Stimulated activated naive CD8-positive, alpha-beta T cell treated with anti-CD3 and anti-CD28 coated beads, Interleukin-15, Interleukin-2, amounts not matched to agents 100 ng/mL and 50 ng/mL, for 24 hours (primary cell): ENCODE results near the gene SYTL5.

ENCODE experiments used
- H3K27ac Mint-ChIP-seq: one replicate; pipeline ENCODE4 v1.8.0; 2021; ENCODE audit warnings: mild to moderate bottlenecking, mixed read lengths
- H3K27me3 Mint-ChIP-seq: one replicate; pipeline ENCODE4 v1.8.0; 2021; ENCODE audit warnings: mixed read lengths
- H3K36me3 Mint-ChIP-seq: one replicate; pipeline ENCODE4 v1.8.0; 2021; ENCODE audit warnings: low read depth, mixed read lengths
- H3K4me1 Mint-ChIP-seq: one replicate; pipeline ENCODE4 v1.8.0; 2021; ENCODE audit warnings: low read depth, mixed read lengths
- H3K4me3 Mint-ChIP-seq: one replicate; pipeline ENCODE4 v1.8.0; 2021; ENCODE audit warnings: mild to moderate bottlenecking, mixed read lengths
- H3K9me3 Mint-ChIP-seq: one replicate; pipeline ENCODE4 v1.8.0; 2021; ENCODE audit warnings: mixed read lengths

The SYTL5 gene

DNA sequence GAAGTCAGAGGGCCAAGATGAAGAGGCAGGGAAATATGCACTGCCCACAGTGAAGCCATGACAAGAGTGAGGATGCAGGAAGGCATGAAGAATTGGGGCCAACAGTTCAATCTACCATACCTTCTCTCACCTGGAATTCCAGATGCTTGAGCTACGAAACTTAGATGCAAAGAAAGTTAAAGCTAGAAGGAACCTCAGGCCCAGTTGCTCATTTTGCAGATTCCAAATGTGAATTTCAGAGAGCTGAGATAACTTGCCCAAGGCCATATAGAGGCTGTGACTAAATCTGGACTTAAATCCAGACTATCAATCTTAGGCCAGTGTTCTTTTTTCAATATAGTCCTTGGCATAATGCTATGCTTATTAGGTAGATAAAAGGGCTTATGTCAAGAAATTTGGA lies 121.6 kb downstream of the SYTL5 start:
- Mint-ChIP-seq H3K9me3 (no peaks in the 10 kb centered on the region), H3K27ac (no peak overlapping the region), H3K27me3 (no peaks in the 10 kb centered on the region), H3K4me1 (no peaks in the 10 kb centered on the region), H3K36me3 (no peaks in the 10 kb centered on the region), H3K4me3 (no peak overlapping the region)

DNA sequence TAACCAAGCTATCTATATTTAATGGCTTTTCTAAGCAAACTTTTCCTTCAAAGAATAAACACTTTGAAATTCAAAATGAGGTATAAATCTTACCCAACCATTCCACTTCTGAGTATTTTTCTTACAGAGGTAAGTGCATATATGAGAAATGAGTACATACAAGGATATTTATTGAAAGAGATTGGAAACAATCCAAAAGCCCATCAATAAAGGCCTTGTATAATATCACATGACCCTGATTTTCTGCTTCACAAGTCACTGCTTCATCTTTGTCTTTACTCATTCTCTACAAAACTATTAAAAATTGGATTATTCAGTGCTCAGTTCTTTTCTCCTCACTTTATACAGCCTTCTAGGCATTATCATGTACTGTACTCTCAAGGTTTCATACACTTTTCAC lies 123.0 kb downstream of the SYTL5 start:
- no peak overlapping the region for H3K27ac Mint-ChIP-seq
- H3K4me3 Mint-ChIP-seq: no peak overlapping the region
- H3K36me3 Mint-ChIP-seq: no peaks in the 10 kb centered on the region
- no peaks in the 10 kb centered on the region for H3K9me3 Mint-ChIP-seq
- no peaks in the 10 kb centered on the region for H3K27me3 Mint-ChIP-seq
- H3K4me1 Mint-ChIP-seq: no peaks in the 10 kb centered on the region

DNA sequence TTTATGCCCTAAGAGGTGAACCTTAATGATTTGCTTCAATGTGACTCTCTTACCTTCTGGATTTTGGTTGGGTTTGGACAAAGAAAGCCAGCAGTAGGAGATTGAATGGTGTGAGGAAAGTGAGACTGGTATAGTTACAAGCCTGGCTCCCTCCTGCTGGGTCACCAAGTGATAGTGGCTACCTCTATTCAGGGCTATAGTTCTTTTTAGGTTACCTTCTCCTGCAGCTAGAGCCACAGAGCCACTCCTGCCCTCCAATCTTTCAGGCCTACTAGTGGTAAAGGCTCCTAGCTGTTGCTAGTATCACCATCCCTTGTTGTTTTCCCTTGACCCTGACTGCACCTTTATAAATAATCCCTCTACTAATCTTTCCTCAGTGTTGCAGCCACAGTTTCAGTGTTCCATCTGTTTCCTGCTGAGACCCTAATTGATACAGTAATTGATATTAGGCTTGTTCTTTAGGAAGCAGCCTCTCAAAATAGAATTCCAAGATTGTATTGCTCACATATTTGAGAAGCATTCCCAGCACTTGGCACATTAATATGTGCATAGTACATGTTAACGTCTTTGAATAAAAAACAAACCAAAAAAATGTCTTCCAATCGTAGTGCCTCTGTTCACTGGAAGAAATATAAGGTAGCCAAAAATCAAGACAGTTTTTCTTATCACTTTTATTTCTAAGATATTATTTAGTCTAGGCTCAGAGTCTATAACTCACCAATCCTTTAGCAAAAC lies 132.0 kb downstream of the SYTL5 start:
- Mint-ChIP-seq H3K4me3 (no peak overlapping the region), H3K27me3 (peaks cover 10% of the 10 kb centered on the region), H3K4me1 (no peaks in the 10 kb centered on the region), H3K36me3 (no peaks in the 10 kb centered on the region), H3K27ac (no peak overlapping the region), H3K9me3 (no peaks in the 10 kb centered on the region)

DNA sequence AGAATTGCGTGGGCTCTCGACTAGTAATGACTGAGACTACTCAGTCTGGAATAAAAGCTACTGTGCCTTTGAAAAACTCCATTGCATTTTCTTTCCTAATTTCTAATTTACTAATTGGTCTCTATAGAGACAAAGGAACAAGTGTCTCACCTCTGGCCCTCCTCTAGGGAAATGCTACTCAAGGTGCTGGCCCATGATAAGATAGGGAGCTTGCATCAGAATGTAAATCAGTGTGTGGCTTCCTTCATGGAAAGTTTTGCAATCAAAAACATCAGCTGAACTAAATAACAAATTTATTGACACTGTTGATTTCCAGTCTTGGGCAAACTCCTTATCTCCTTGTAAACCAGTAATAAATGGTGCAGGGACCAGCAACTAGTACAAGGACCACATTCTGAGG lies 132.5 kb downstream of the SYTL5 start:
- no peak overlapping the region for H3K4me3 Mint-ChIP-seq
- H3K9me3 Mint-ChIP-seq: no peaks in the 10 kb centered on the region
- no peak overlapping the region for H3K27ac Mint-ChIP-seq
- H3K36me3 Mint-ChIP-seq: no peaks in the 10 kb centered on the region
- peaks cover 10% of the 10 kb centered on the region for H3K27me3 Mint-ChIP-seq
- H3K4me1 Mint-ChIP-seq: no peaks in the 10 kb centered on the region

DNA sequence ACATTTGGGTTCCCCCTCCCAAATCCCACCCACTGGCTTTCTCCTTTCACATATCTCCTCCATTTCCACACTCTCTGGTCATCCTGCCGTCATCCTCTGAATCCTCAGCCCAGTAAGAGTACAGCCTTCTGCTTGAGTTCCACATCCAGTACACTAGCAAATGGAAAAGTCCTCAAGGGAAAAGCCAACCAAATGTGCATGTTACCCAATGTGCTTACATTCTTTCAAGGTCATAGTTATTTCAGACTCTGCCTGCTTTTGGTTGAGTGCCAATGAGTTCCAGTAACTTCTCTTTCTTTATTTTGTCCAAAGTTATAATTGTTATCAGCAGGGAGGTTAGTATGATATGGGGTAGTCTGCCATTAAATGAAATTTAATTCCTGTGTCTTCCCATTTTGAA lies 136.3 kb downstream of the SYTL5 start:
- H3K4me3 Mint-ChIP-seq: no peak overlapping the region
- no peaks in the 10 kb centered on the region for H3K9me3 Mint-ChIP-seq
- no peak overlapping the region for H3K27ac Mint-ChIP-seq
- peaks cover 20% of the 10 kb centered on the region for H3K27me3 Mint-ChIP-seq
- no peaks in the 10 kb centered on the region for H3K4me1 Mint-ChIP-seq
- H3K36me3 Mint-ChIP-seq: no peaks in the 10 kb centered on the region

DNA sequence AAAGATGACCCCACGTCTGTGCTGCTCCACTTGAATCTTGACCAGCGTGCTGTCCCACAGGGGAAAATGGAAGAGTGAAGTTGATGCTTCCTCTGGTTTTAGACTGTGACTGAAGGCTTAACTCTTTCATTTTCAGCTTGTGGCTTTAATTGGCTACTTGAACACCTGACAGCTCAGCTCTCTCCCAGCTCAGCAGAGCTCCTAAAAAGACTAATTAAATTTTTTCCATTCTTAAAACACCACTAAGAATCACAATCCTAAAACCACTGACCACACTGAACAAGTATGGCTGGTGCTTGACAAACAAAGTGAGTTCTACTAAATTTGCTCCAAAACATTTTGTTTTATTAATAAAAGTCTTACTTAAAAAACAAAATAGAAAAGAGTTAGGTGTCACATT lies 142.7 kb downstream of the SYTL5 start:
- Mint-ChIP-seq H3K27me3 (peaks cover 11% of the 10 kb centered on the region), H3K4me1 (no peaks in the 10 kb centered on the region), H3K27ac (no peak overlapping the region), H3K4me3 (no peak overlapping the region), H3K9me3 (no peaks in the 10 kb centered on the region), H3K36me3 (no peaks in the 10 kb centered on the region)

DNA sequence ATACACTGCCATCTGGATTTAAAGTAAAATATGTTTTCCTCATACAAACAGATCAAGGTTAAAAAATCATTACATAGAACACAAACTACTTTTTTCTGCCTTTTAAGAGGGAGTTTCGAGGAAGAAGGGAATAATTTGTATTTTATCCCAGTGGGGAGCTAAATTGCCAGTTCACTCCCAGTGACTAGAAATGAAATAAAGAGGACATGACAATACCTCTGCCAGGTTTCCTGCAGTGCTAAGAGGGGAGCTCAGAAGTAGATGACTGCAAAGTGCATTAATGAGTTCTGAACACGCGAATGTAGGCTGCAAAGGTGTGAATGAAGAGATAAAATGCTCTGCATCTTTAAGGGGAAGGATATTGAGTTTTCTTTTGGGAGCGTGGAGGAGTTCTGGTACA lies 144.6 kb downstream of the SYTL5 start:
- H3K4me3 Mint-ChIP-seq: no peak overlapping the region
- H3K27ac Mint-ChIP-seq: no peak overlapping the region
- no peaks in the 10 kb centered on the region for H3K36me3 Mint-ChIP-seq
- no peaks in the 10 kb centered on the region for H3K9me3 Mint-ChIP-seq
- peaks cover 4% of the 10 kb centered on the region for H3K27me3 Mint-ChIP-seq
- no peaks in the 10 kb centered on the region for H3K4me1 Mint-ChIP-seq

DNA sequence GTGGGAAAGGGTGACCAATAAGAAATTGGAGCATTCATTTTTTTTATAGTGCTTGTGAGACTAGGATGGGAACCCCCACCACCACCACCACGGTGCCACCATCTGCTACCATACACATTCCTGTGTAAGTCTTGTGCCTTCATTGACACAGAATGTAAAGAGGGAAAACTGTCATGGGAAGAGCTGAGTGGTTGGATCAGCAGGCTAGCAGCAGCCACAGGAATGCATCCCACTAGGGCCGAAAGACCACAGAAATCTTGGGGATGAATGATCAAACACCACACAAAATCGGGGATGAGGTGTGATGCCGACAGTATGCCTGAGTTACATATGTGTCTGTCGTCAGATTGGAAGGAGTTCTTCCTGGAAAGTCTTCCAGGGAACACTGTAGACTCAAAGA lies 145.1 kb downstream of the SYTL5 start:
- H3K4me3 Mint-ChIP-seq: no peak overlapping the region
- H3K9me3 Mint-ChIP-seq: no peaks in the 10 kb centered on the region
- H3K27me3 Mint-ChIP-seq: peaks cover 4% of the 10 kb centered on the region
- no peaks in the 10 kb centered on the region for H3K4me1 Mint-ChIP-seq
- no peak overlapping the region for H3K27ac Mint-ChIP-seq
- no peaks in the 10 kb centered on the region for H3K36me3 Mint-ChIP-seq

DNA sequence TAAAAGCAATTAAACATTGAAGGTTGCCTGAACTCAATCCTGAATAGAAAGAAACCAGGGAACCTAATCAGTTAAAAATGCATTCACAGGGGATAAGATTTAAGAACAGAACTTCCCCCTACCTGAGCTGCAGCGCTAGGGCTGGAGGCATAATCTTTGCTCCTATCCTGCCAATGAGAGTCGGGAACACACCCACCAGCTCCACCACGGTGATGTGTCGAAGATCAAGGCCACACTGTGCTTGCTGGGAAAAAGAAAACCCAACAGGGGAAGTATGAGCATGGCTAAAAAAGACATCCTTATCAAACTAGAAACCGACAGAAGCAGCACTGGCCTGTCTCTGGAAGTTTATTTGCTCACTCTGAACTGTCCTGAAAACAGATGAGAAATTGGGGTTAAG lies 148.0 kb downstream of the SYTL5 start:
- Mint-ChIP-seq H3K36me3 (no peaks in the 10 kb centered on the region), H3K9me3 (no peaks in the 10 kb centered on the region), H3K4me1 (no peaks in the 10 kb centered on the region), H3K27ac (no peak overlapping the region), H3K4me3 (no peak overlapping the region), H3K27me3 (no peaks in the 10 kb centered on the region)

DNA sequence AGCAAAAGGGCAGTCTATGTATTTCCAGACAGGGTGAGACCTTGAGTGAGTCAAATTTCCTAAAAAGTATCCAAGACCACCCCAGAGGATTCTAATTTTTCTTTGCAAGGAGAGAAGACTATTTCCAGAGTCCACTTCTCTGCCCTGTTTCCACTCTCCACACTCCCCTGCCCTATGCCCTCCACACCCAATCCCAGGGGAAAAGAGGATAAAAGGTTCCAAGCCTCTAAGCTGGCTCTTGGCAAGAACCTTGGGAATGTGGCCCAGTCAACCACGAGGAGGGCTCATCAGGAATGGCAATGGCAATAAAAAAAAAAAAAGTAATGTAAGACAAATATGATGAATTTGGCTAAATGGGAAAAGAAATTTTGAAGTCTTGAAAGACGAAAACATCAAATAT lies 148.5 kb downstream of the SYTL5 start:
- no peaks in the 10 kb centered on the region for H3K9me3 Mint-ChIP-seq
- H3K27me3 Mint-ChIP-seq: no peaks in the 10 kb centered on the region
- no peaks in the 10 kb centered on the region for H3K4me1 Mint-ChIP-seq
- no peak overlapping the region for H3K27ac Mint-ChIP-seq
- H3K36me3 Mint-ChIP-seq: no peaks in the 10 kb centered on the region
- H3K4me3 Mint-ChIP-seq: no peak overlapping the region

DNA sequence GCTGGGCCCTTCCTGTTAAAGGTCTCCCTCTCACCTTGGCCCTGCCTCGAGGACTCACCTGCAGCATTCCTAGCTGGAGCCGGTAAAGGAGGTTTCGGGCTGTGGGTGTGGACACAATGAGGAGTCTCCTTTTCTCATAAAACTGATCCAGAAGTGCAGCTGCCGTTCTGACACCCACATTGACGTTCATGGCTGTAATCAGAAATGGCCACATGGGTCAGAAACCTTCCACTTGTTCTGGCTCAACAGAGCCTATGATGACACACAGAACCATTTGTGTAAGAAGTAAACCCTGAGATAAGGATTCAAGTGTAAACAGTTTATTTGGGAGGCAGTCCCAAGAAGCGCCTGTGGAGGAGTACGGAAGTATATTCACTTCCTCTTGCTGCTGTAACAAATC lies 150.5 kb downstream of the SYTL5 start:
- Mint-ChIP-seq H3K9me3 (no peaks in the 10 kb centered on the region), H3K27ac (no peak overlapping the region), H3K36me3 (no peaks in the 10 kb centered on the region), H3K4me1 (no peaks in the 10 kb centered on the region), H3K27me3 (no peaks in the 10 kb centered on the region), H3K4me3 (no peak overlapping the region)

DNA sequence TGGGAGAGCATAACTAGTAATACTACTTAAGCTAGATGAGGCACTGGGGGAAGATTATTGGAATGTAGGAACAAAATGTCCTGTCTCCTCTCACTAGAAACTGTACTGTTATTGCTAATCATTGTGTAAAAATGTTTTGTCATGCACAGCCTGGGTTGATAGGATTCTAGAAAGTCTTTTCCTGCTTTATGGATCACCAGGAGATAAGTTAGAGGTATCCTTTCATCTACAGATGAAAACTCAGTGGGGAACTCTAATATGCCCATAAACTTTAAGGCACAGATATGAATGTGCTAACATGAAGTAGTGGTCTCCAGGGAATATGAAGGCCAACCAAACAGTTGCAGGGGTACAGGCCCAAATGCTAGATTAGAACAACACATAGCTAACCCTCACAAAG lies 156.8 kb downstream of the SYTL5 start:
- Mint-ChIP-seq H3K36me3 (no peaks in the 10 kb centered on the region), H3K27ac (no peak overlapping the region), H3K4me1 (no peaks in the 10 kb centered on the region), H3K4me3 (no peak overlapping the region), H3K9me3 (no peaks in the 10 kb centered on the region), H3K27me3 (no peaks in the 10 kb centered on the region)

DNA sequence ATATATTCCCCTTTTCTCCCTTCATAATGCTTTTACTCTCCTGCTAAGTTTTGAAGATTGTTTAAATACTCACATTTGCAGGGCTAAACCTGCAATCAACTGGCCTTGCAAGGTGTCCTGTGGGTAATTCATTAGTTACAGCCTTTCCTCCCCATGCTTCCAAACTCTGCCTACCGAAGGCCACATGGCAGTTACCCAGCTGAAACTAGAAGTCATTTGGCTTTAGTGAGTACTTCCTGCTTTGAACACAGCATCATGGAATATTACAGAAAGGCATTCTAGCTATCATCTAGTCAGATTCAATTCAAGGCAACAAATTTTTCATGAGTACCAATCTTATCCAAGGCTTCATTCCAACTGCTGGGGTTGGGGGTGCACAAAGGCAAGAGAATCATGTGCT lies 158.7 kb downstream of the SYTL5 start:
- Mint-ChIP-seq H3K27me3 (no peaks in the 10 kb centered on the region), H3K27ac (no peak overlapping the region), H3K4me3 (no peak overlapping the region), H3K36me3 (no peaks in the 10 kb centered on the region), H3K4me1 (no peaks in the 10 kb centered on the region), H3K9me3 (no peaks in the 10 kb centered on the region)

DNA sequence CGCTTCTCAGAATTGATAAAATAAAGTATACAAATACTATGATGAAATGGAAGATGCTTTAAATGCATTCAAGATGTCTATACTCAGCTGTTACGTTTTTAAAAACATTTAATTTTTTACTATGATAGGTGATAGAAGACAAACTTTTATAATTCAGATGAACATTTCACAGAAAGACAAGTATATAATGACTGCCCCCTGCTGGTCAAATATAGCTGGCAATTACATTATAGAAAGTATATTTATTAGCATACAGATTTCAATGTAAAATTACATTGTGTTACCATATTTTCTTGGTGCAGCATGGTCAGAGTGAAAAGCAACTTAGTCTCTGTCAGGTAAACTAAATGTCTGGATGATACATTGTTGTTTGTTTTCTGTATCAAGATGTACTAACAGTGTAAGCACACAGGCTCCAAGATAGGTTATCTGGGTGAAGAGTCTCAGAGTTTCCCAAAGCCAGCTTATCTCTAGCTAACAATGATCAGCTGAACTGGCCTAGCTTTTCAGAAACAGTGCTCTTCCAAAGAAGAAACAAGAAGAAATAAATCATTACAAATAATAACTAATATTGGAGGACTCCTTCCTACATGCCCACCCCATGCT lies 160.2 kb downstream of the SYTL5 start:
- Mint-ChIP-seq H3K36me3 (no peaks in the 10 kb centered on the region), H3K9me3 (no peaks in the 10 kb centered on the region), H3K4me3 (no peak overlapping the region), H3K27me3 (no peaks in the 10 kb centered on the region), H3K4me1 (no peaks in the 10 kb centered on the region), H3K27ac (no peak overlapping the region)

DNA sequence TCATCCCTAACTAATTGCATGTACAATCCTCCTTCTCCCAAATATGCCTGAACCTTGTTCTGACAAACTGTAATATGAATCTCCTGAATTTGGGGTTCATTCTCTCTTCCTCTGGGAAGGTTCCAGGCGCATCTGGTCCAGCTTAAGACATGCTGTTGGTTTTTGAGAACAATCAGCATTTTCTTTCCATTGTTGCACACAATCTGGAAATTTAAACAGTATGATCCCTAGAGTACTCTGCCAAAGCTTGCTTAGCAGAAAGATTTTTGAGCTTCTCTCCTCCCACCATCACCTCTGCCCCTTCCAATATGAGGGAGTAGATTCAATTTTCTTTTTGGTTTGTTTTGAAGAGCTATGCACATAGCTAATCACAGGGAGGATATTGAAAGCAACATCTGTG lies 164.2 kb downstream of the SYTL5 start:
- Mint-ChIP-seq H3K36me3 (no peaks in the 10 kb centered on the region), H3K4me1 (no peaks in the 10 kb centered on the region), H3K27me3 (no peaks in the 10 kb centered on the region), H3K9me3 (no peaks in the 10 kb centered on the region), H3K4me3 (no peak overlapping the region), H3K27ac (no peak overlapping the region)

DNA sequence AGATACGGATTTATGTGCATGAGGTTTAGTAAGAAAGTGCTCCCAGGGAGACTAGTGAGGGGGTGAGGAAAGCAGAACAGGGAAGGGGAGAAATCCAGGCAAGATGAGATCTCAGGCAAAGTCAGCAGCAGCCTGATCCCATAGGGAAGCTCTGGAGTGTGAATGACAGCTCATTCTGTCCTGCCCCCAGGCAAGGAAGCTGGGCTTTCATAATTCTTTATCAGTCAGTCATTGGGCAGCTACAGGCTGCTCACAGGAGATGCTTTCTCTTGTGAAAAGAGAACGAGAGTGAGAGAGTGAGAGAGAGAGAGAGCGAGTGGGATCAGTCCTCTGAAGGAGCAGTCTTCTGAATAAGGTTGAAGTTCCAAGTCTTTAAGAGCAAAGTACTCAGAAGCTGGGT lies 166.2 kb downstream of the SYTL5 start:
- Mint-ChIP-seq H3K4me3 (no peak overlapping the region), H3K27me3 (no peaks in the 10 kb centered on the region), H3K4me1 (no peaks in the 10 kb centered on the region), H3K27ac (no peak overlapping the region), H3K36me3 (no peaks in the 10 kb centered on the region), H3K9me3 (no peaks in the 10 kb centered on the region)
